ENCODE measurements around the gene UBAC1. TPM values are rescaled to one million over a fixed set of nuclear protein-coding genes. Genes with fewer than 3 reads are reported as not detected.

UBAC1 gene
- polyA plus RNA-seq, 1 donor (not counting 4 experiments of a cell fraction or from before 2014, with no cell fraction given), result 50.7 TPM

- no peaks in the 10 kb centered on the region for H3K9me1 ChIP-seq (ENCODE audit: control insufficient read depth, extremely low read depth, insufficient read depth, low read length)
- no peak overlapping the region for H3K4me3 ChIP-seq (ENCODE audit: control insufficient read depth in 2 of 3, extremely low read depth in 1 of 3, insufficient read depth in 2 of 3, low read depth in 1 of 3, low read length in 3 of 3)
- no peak for FAIRE-seq
- no peaks in the 10 kb centered on the region for H3K27me3 ChIP-seq (ENCODE audit: control insufficient read depth, extremely low read depth, insufficient read depth, low read length)
- H3K79me2 ChIP-seq (ENCODE audit: control insufficient read depth, insufficient read depth, low read length), result no peaks in the 10 kb centered on the region
- DNase-seq (ENCODE audit: low read depth, low spot score), result no peak
- dilution Hi-C loops (cut with MboI; ENCODE audit: extremely low pct_ligation_motif_present, low sequenced_read_pairs), result no loop called here
- no peaks in the 10 kb centered on the region for H3K4me1 ChIP-seq (ENCODE audit: control insufficient read depth, extremely low read depth, insufficient read depth, low read length)
- no peaks in the 10 kb centered on the region for H3K9me3 ChIP-seq (ENCODE audit: control insufficient read depth, low read depth, low read length)
- no peaks in the 10 kb centered on the region for H4K20me1 ChIP-seq (ENCODE audit: control insufficient read depth, extremely low read depth, insufficient read depth, low read length)
- H3K9ac ChIP-seq (ENCODE audit: control insufficient read depth, extremely low read depth, insufficient read depth, low read length), result no peak overlapping the region
- no peak overlapping the region for H2AFZ ChIP-seq (ENCODE audit: control insufficient read depth, low read length)
- no peak overlapping the region for H3K4me2 ChIP-seq (ENCODE audit: control insufficient read depth, extremely low read depth, insufficient read depth, low read depth, low read length)
- TF ChIP-seq EZH2 (IDR thresholded peaks at IDR 0.05; ENCODE audit: low read length) (no peak), CTCF (optimal IDR thresholded peaks at IDR 0.05 in 1 of 3, IDR thresholded peaks at IDR 0.05 in 1 of 3, conservative IDR thresholded peaks at IDR 0.05 in 1 of 3; ENCODE audit: extremely low read depth in 1 of 3, insufficient read depth in 2 of 3, low read length in 3 of 3) (no peak)
- peaks cover 26 to 33% of the 10 kb centered on the region in 2 experiments for H3K36me3 ChIP-seq (ENCODE audit: control insufficient read depth in 2 of 2, extremely low read depth in 1 of 2, insufficient read depth in 2 of 2, low read length in 2 of 2)
- H3K27ac ChIP-seq (ENCODE audit: control insufficient read depth, insufficient read depth, low read length), result no peak overlapping the region
Observed at GRCh38 chr9:135937521-135938489, 23.4 kb downstream of the UBAC1 start.

GRCh38 chr9:135933114-135933513, 28.1 kb downstream of the UBAC1 start:
- H3K27me3 ChIP-seq (ENCODE audit: control insufficient read depth, extremely low read depth, insufficient read depth, low read length), result no peaks in the 10 kb centered on the region
- no peaks in the 10 kb centered on the region for H3K9me3 ChIP-seq (ENCODE audit: control insufficient read depth, low read depth, low read length)
- TF ChIP-seq EZH2 (IDR thresholded peaks at IDR 0.05; ENCODE audit: low read length) (no peak), CTCF (optimal IDR thresholded peaks at IDR 0.05 in 1 of 3, IDR thresholded peaks at IDR 0.05 in 1 of 3, conservative IDR thresholded peaks at IDR 0.05 in 1 of 3; ENCODE audit: extremely low read depth in 1 of 3, insufficient read depth in 2 of 3, low read length in 3 of 3) (no peak)
- dilution Hi-C loops (cut with MboI; ENCODE audit: extremely low pct_ligation_motif_present, low sequenced_read_pairs), result no loop called here
- DNase-seq (ENCODE audit: low read depth, low spot score) (no peak), FAIRE-seq (no peak)
- H3K4me2 ChIP-seq (ENCODE audit: control insufficient read depth, extremely low read depth, insufficient read depth, low read depth, low read length), result no peak overlapping the region
- no peaks in the 10 kb centered on the region for H3K79me2 ChIP-seq (ENCODE audit: control insufficient read depth, insufficient read depth, low read length)
- no peak overlapping the region for H3K4me3 ChIP-seq (ENCODE audit: control insufficient read depth in 2 of 3, extremely low read depth in 1 of 3, insufficient read depth in 2 of 3, low read depth in 1 of 3, low read length in 3 of 3)
- no peaks in the 10 kb centered on the region for H4K20me1 ChIP-seq (ENCODE audit: control insufficient read depth, extremely low read depth, insufficient read depth, low read length)
- H3K27ac ChIP-seq (ENCODE audit: control insufficient read depth, insufficient read depth, low read length), result no peak overlapping the region
- H3K9ac ChIP-seq (ENCODE audit: control insufficient read depth, extremely low read depth, insufficient read depth, low read length), result no peak overlapping the region
- no peak overlapping the region for H2AFZ ChIP-seq (ENCODE audit: control insufficient read depth, low read length)
- H3K36me3 ChIP-seq (ENCODE audit: control insufficient read depth in 2 of 2, extremely low read depth in 1 of 2, insufficient read depth in 2 of 2, low read length in 2 of 2), result peaks cover 26 to 27% of the 10 kb centered on the region in 2 experiments
- no peaks in the 10 kb centered on the region for H3K9me1 ChIP-seq (ENCODE audit: control insufficient read depth, extremely low read depth, insufficient read depth, low read length)
- no peaks in the 10 kb centered on the region for H3K4me1 ChIP-seq (ENCODE audit: control insufficient read depth, extremely low read depth, insufficient read depth, low read length)
